Osteoblast (primary cell): Measurements from ENCODE around the gene ASPRV1. TPM values are rescaled to one million over a fixed set of nuclear protein-coding genes. Genes with fewer than 3 reads are reported as not detected.

ENCODE experiments used
- DNase-seq: peaks from one replicate; pipeline ENCODE4 v3.0.0; 2011; ENCODE audit warnings: low spot score, mixed read lengths; ENCODE audit not compliant: insufficient read length; ENCODE audit errors: missing footprints
- H2AFZ ChIP-seq: 2 replicates; pipeline ENCODE4 v1.6.0; 2011; ENCODE audit warnings: mild to moderate bottlenecking, low read length
- H3K27ac ChIP-seq: 2 replicates; pipeline ENCODE4 v1.5.1; 2011; ENCODE audit warnings: mild to moderate bottlenecking, low read depth, low read length, moderate library complexity
- H3K27me3 ChIP-seq: 2 replicates; pipeline ENCODE4 v1.6.0; 2012; ENCODE audit warnings: mild to moderate bottlenecking, control low read depth, inconsistent platforms, low read length, moderate library complexity; ENCODE audit not compliant: insufficient read depth
- H3K36me3 ChIP-seq: 2 replicates; pipeline ENCODE4 v1.5.1; 2011; ENCODE audit warnings: mild to moderate bottlenecking, low read length, control low read depth, moderate library complexity; ENCODE audit not compliant: insufficient read depth
- H3K4me1 ChIP-seq: 2 replicates; pipeline ENCODE4 v1.5.1; 2011; ENCODE audit warnings: mild to moderate bottlenecking, low read length, control low read depth, moderate library complexity; ENCODE audit not compliant: insufficient read depth
- H3K4me2 ChIP-seq: 2 replicates; pipeline ENCODE4 v1.6.0; 2011; ENCODE audit warnings: mild to moderate bottlenecking, low read length; ENCODE audit not compliant: insufficient read depth
- H3K4me3 ChIP-seq: fragments of 200-600 bp; sonication (generic); 3 replicates; pipeline ENCODE4 v1.5.1; 2012; ENCODE audit warnings: mild to moderate bottlenecking, low read length, inconsistent platforms; ENCODE audit not compliant: insufficient read depth
- H3K79me2 ChIP-seq: 2 replicates; pipeline ENCODE4 v1.6.0; 2012; ENCODE audit warnings: mild to moderate bottlenecking, low read length, control low read depth, inconsistent platforms; ENCODE audit not compliant: insufficient read depth
- H3K9me3 ChIP-seq: 2 replicates; pipeline ENCODE4 v1.5.1; 2011; ENCODE audit warnings: low read depth, low read length, control low read depth
- H4K20me1 ChIP-seq: 2 replicates; pipeline ENCODE4 v1.6.0; 2012; ENCODE audit warnings: mild to moderate bottlenecking, low read length, control low read depth; ENCODE audit not compliant: insufficient read depth
- CTCF ChIP-seq: IDR thresholded peaks from 2 replicates; pipeline ENCODE4 v1.5.1; 2011; ENCODE audit warnings: mild to moderate bottlenecking, low read depth, low read length, moderate library complexity; ENCODE audit errors: extremely low read depth
- total RNA-seq: library from RNA; depleted of rRNA; stranded (reverse); fragments of >200 nt; gene quantifications from 2 replicates; pipeline ENCODE4 v1.2.3, GENCODE V29; 2012

ASPRV1 gene
- total RNA-seq, 1 donor = 0.72 TPM

- Histone ChIP-seq H4K20me1 (no peaks in the 10 kb centered on the region), H3K27ac (no peak overlapping the region), H3K4me3 (no peak overlapping the region), H3K27me3 (no peaks in the 10 kb centered on the region), H2AFZ (no peak overlapping the region), H3K4me2 (no peak overlapping the region), H3K4me1 (no peaks in the 10 kb centered on the region), H3K36me3 (no peaks in the 10 kb centered on the region), H3K79me2 (no peaks in the 10 kb centered on the region), H3K9me3 (no peaks in the 10 kb centered on the region)
- no peak for DNase-seq
- TF ChIP-seq CTCF = no peak
These were observed 8.6 kb upstream of the ASPRV1 start for GRCh38 chr2:69969991-69970390.

- Histone ChIP-seq H3K9me3 (no peaks in the 10 kb centered on the region), H2AFZ (no peak overlapping the region), H3K79me2 (no peaks in the 10 kb centered on the region), H4K20me1 (no peaks in the 10 kb centered on the region), H3K27me3 (no peaks in the 10 kb centered on the region), H3K36me3 (no peaks in the 10 kb centered on the region), H3K4me3 (no peak overlapping the region), H3K27ac (no peak overlapping the region), H3K4me2 (no peak overlapping the region), H3K4me1 (no peaks in the 10 kb centered on the region)
- no peak for DNase-seq
- no peak for TF ChIP-seq CTCF
These were observed 7.9 kb upstream of the ASPRV1 start for GRCh38 chr2:69969126-69969983.

- H3K4me2 ChIP-seq = no peak overlapping the region
- TF ChIP-seq CTCF = no peak
- H3K4me3 ChIP-seq = no peak overlapping the region
- no peaks in the 10 kb centered on the region for H3K27me3 ChIP-seq
- H3K79me2 ChIP-seq = no peaks in the 10 kb centered on the region
- H3K9me3 ChIP-seq = no peaks in the 10 kb centered on the region
- no peaks in the 10 kb centered on the region for H4K20me1 ChIP-seq
- H2AFZ ChIP-seq = no peak overlapping the region
- H3K27ac ChIP-seq = no peak overlapping the region
- DNase-seq = no peak
- no peaks in the 10 kb centered on the region for H3K4me1 ChIP-seq
- no peaks in the 10 kb centered on the region for H3K36me3 ChIP-seq
These were observed 7.2 kb upstream of the ASPRV1 start for GRCh38 chr2:69968609-69969008.

GRCh38 chr2:69966496-69966895, 5.1 kb upstream of the ASPRV1 start:
- no peak for TF ChIP-seq CTCF

More at GRCh38 chr2:69966496-69966895, 5.1 kb upstream of the ASPRV1 start:
- H3K36me3 ChIP-seq = no peaks in the 10 kb centered on the region
- H4K20me1 ChIP-seq = no peaks in the 10 kb centered on the region
- no peak overlapping the region for H2AFZ ChIP-seq
- H3K79me2 ChIP-seq = no peaks in the 10 kb centered on the region
- H3K4me1 ChIP-seq = no peaks in the 10 kb centered on the region
- no peak for DNase-seq
- H3K27ac ChIP-seq = no peak overlapping the region
- H3K9me3 ChIP-seq = no peaks in the 10 kb centered on the region
- H3K4me3 ChIP-seq = no peak overlapping the region
- no peaks in the 10 kb centered on the region for H3K27me3 ChIP-seq
- no peak overlapping the region for H3K4me2 ChIP-seq
